Forelimb muscle (tissue), 1 donor: Measurements from ENCODE around the gene DEPDC1B. TPM values are rescaled to one million over a fixed set of nuclear protein-coding genes. Genes with fewer than 3 reads are reported as not detected.
"Not testable (repeated sequence)": the region's sequence is repeated elsewhere in the genome, so short reads cannot be mapped to it uniquely, and the experiment has no call there.

Source experiments
- DNase-seq: peaks from one replicate; pipeline ENCODE4 v3.0.0-alpha.2; 2013; ENCODE audit warnings: low read depth
- polyA plus RNA-seq: library from polyadenylated mRNA; unstranded; fragments of 120-200 nt; gene quantifications from one replicate; pipeline ENCODE4 v1.2.1, GENCODE V29; 2013; ENCODE audit not compliant: insufficient read length

Gene DEPDC1B
- 3.2 TPM for polyA plus RNA-seq

- DNase-seq, result peak; percentile 75
These were observed at the start of gene DEPDC1B for GRCh38 chr5:60699609-60700415. DEPDC1B (minus strand) TSS chr5:60700166; CDS start chr5:60700093, 73 bp downstream.

GRCh38 chr5:60744682-60745081 lies 44.7 kb upstream of the DEPDC1B start:
- DNase-seq, result no peak

GRCh38 chr5:60743511-60744314 lies 43.7 kb upstream of the DEPDC1B start:
- no peak for DNase-seq

- no peak for DNase-seq
These were observed 40.4 kb upstream of the DEPDC1B start for GRCh38 chr5:60740322-60740721.

GRCh38 chr5:60738933-60739332 lies 39.0 kb upstream of the DEPDC1B start:
- no peak for DNase-seq

- no peak for DNase-seq
These were observed 38.5 kb upstream of the DEPDC1B start for GRCh38 chr5:60738461-60738860.

- DNase-seq, result not testable (repeated sequence)
These were observed 30.9 kb upstream of the DEPDC1B start for GRCh38 chr5:60730858-60731257.

GRCh38 chr5:60727033-60727679 lies 27.2 kb upstream of the DEPDC1B start:
- DNase-seq, result no peak

- DNase-seq, result no peak
These were observed 24.2 kb upstream of the DEPDC1B start for GRCh38 chr5:60724126-60724525.

GRCh38 chr5:60722416-60722815 lies 22.4 kb upstream of the DEPDC1B start:
- no peak for DNase-seq

GRCh38 chr5:60719329-60719728 lies 19.4 kb upstream of the DEPDC1B start:
- DNase-seq, result no peak

GRCh38 chr5:60718166-60718892 lies 18.4 kb upstream of the DEPDC1B start:
- DNase-seq, result no peak

- DNase-seq, result not testable (repeated sequence)
These were observed 15.4 kb upstream of the DEPDC1B start for GRCh38 chr5:60715201-60715928.

- DNase-seq, result no peak
These were observed 13.0 kb upstream of the DEPDC1B start for GRCh38 chr5:60712950-60713349.

- not testable (repeated sequence) for DNase-seq
These were observed 11.9 kb upstream of the DEPDC1B start for GRCh38 chr5:60711892-60712291.

- DNase-seq, result no peak
These were observed 10.4 kb upstream of the DEPDC1B start for GRCh38 chr5:60710362-60710761.

GRCh38 chr5:60705144-60705543 lies 5.2 kb upstream of the DEPDC1B start:
- no peak for DNase-seq

GRCh38 chr5:60703944-60704343 lies 4.0 kb upstream of the DEPDC1B start:
- DNase-seq, result no peak

- no peak for DNase-seq
These were observed 1.5 kb upstream of the DEPDC1B start for GRCh38 chr5:60701321-60701968.

GRCh38 chr5:60700416-60700757 lies 421 bp upstream of the DEPDC1B start:
- no peak for DNase-seq

GRCh38 chr5:60699288-60699608 lies 718 bp downstream of the DEPDC1B start:
- DNase-seq, result no peak
